Measurements from ENCODE around the gene RPS19.

The RPS19 gene

GRCh38 chr19:41844601-41845000 is 15.5 kb upstream of the RPS19 start, which contains the start of gene LYPD4:
LYPD4 (minus strand) TSS chr19:41844683; CDS start chr19:41839285, 5,398 bp downstream.
- DNase-seq (ENCODE audit: insufficient read length) (no peak), FAIRE-seq (no peak)
- TF ChIP-seq TAF1 (IDR thresholded peaks at IDR 0.05; ENCODE audit: borderline replicate concordance, low read depth, low read length): no peak
- TF ChIP-seq POLR2A (IDR thresholded peaks at IDR 0.05; ENCODE audit: low read depth, low read length): no peak
- no peak for TF ChIP-seq POLR2AphosphoS5 (IDR thresholded peaks at IDR 0.05; ENCODE audit: low read depth, low read length)

- DNase-seq (ENCODE audit: insufficient read length): no peak
- FAIRE-seq: no peak
- TF ChIP-seq TAF1 (IDR thresholded peaks at IDR 0.05; ENCODE audit: borderline replicate concordance, low read depth, low read length): no peak
- no peak for TF ChIP-seq POLR2AphosphoS5 (IDR thresholded peaks at IDR 0.05; ENCODE audit: low read depth, low read length)
Measured at GRCh38 chr19:41845001-41845050, 15.2 kb upstream of the RPS19 start, which contains the start of gene DMRTC2. DMRTC2 (plus strand) TSS chr19:41845042; CDS start chr19:41847429, 2,387 bp downstream.

GRCh38 chr19:41845051-41845590 is 14.9 kb upstream of the RPS19 start:
- DNase-seq (ENCODE audit: insufficient read length): no peak
- TF ChIP-seq POLR2A (IDR thresholded peaks at IDR 0.05; ENCODE audit: low read depth, low read length) (no peak), TAF1 (IDR thresholded peaks at IDR 0.05; ENCODE audit: borderline replicate concordance, low read depth, low read length) (no peak), POLR2AphosphoS5 (IDR thresholded peaks at IDR 0.05; ENCODE audit: low read depth, low read length) (no peak)
- FAIRE-seq: no peak

GRCh38 chr19:41847351-41848105 is 12.5 kb upstream of the RPS19 start:
- TF ChIP-seq POLR2AphosphoS5 (IDR thresholded peaks at IDR 0.05; ENCODE audit: low read depth, low read length): no peak
- no peak for TF ChIP-seq POLR2A (IDR thresholded peaks at IDR 0.05; ENCODE audit: low read depth, low read length)
- no peak for TF ChIP-seq TAF1 (IDR thresholded peaks at IDR 0.05; ENCODE audit: borderline replicate concordance, low read depth, low read length)
- no peak for DNase-seq (ENCODE audit: insufficient read length)
- no peak for FAIRE-seq

GRCh38 chr19:41848666-41849065 is 11.4 kb upstream of the RPS19 start:
- FAIRE-seq: no peak
- DNase-seq (ENCODE audit: insufficient read length): no peak
- TF ChIP-seq POLR2AphosphoS5 (IDR thresholded peaks at IDR 0.05; ENCODE audit: low read depth, low read length): no peak
- no peak for TF ChIP-seq POLR2A (IDR thresholded peaks at IDR 0.05; ENCODE audit: low read depth, low read length)
- no peak for TF ChIP-seq TAF1 (IDR thresholded peaks at IDR 0.05; ENCODE audit: borderline replicate concordance, low read depth, low read length)

GRCh38 chr19:41849067-41849466 is 11.0 kb upstream of the RPS19 start:
- TF ChIP-seq POLR2AphosphoS5 (IDR thresholded peaks at IDR 0.05; ENCODE audit: low read depth, low read length): no peak
- no peak for TF ChIP-seq TAF1 (IDR thresholded peaks at IDR 0.05; ENCODE audit: borderline replicate concordance, low read depth, low read length)
- no peak for TF ChIP-seq POLR2A (IDR thresholded peaks at IDR 0.05; ENCODE audit: low read depth, low read length)
- FAIRE-seq: no peak
- DNase-seq (ENCODE audit: insufficient read length): no peak

- TF ChIP-seq POLR2A (IDR thresholded peaks at IDR 0.05; ENCODE audit: low read depth, low read length) (no peak), POLR2AphosphoS5 (IDR thresholded peaks at IDR 0.05; ENCODE audit: low read depth, low read length) (no peak), TAF1 (IDR thresholded peaks at IDR 0.05; ENCODE audit: borderline replicate concordance, low read depth, low read length) (no peak)
- FAIRE-seq: no peak
- DNase-seq (ENCODE audit: insufficient read length): no peak
Measured at GRCh38 chr19:41850381-41850780, 9.7 kb upstream of the RPS19 start.

GRCh38 chr19:41851456-41851855 is 8.6 kb upstream of the RPS19 start:
- FAIRE-seq (no peak), DNase-seq (ENCODE audit: insufficient read length) (no peak)
- TF ChIP-seq TAF1 (IDR thresholded peaks at IDR 0.05; ENCODE audit: borderline replicate concordance, low read depth, low read length) (no peak), POLR2A (IDR thresholded peaks at IDR 0.05; ENCODE audit: low read depth, low read length) (no peak), POLR2AphosphoS5 (IDR thresholded peaks at IDR 0.05; ENCODE audit: low read depth, low read length) (no peak)

GRCh38 chr19:41853344-41853743 is 6.7 kb upstream of the RPS19 start:
- no peak for TF ChIP-seq TAF1 (IDR thresholded peaks at IDR 0.05; ENCODE audit: borderline replicate concordance, low read depth, low read length)
- TF ChIP-seq POLR2A (IDR thresholded peaks at IDR 0.05; ENCODE audit: low read depth, low read length): no peak
- no peak for TF ChIP-seq POLR2AphosphoS5 (IDR thresholded peaks at IDR 0.05; ENCODE audit: low read depth, low read length)
- DNase-seq (ENCODE audit: insufficient read length) (no peak), FAIRE-seq (no peak)

GRCh38 chr19:41853768-41854167 is 6.3 kb upstream of the RPS19 start:
- FAIRE-seq (no peak), DNase-seq (ENCODE audit: insufficient read length) (no peak)
- no peak for TF ChIP-seq POLR2AphosphoS5 (IDR thresholded peaks at IDR 0.05; ENCODE audit: low read depth, low read length)

- TF ChIP-seq TAF1 (IDR thresholded peaks at IDR 0.05; ENCODE audit: borderline replicate concordance, low read depth, low read length) (no peak), POLR2AphosphoS5 (IDR thresholded peaks at IDR 0.05; ENCODE audit: low read depth, low read length) (no peak), POLR2A (IDR thresholded peaks at IDR 0.05; ENCODE audit: low read depth, low read length) (no peak)
- FAIRE-seq: no peak
- DNase-seq (ENCODE audit: insufficient read length): no peak
Measured at GRCh38 chr19:41859213-41859617, 840 bp upstream of the RPS19 start.

- DNase-seq (ENCODE audit: insufficient read length): no peak
- no peak for TF ChIP-seq POLR2A (IDR thresholded peaks at IDR 0.05; ENCODE audit: low read depth, low read length)
- peak; percentile 75 for FAIRE-seq
Measured at GRCh38 chr19:41860419-41861115, 512 bp downstream of the RPS19 start.

Measured in GM12892 (cell line).